ENCODE measurements around the gene MYLK.

Gene MYLK

GRCh38 chr3:123773681-123774431 lies 110.3 kb downstream of the MYLK start:
- H3K27me3 ChIP-seq = no peaks in the 10 kb centered on the region
- H3K4me3 ChIP-seq (ENCODE audit: low read depth in 1 of 2, low read length in 1 of 2) = no peak overlapping the region
- TF ChIP-seq CTCF (IDR thresholded peaks at IDR 0.05) = no peak
- no peaks in the 10 kb centered on the region for H3K36me3 ChIP-seq
- H3K27ac ChIP-seq = no peak overlapping the region
- H3K9me3 ChIP-seq = no peaks in the 10 kb centered on the region
- H3K4me1 ChIP-seq (ENCODE audit: control insufficient read depth in 1 of 2, insufficient read depth in 1 of 2, low read depth in 1 of 2, low read length in 1 of 2) = no peaks in the 10 kb centered on the region

- Histone ChIP-seq H3K9me3 (no peaks in the 10 kb centered on the region), H3K27ac (no peak overlapping the region), H3K36me3 (no peaks in the 10 kb centered on the region), H3K4me1 (ENCODE audit: control insufficient read depth in 1 of 2, insufficient read depth in 1 of 2, low read depth in 1 of 2, low read length in 1 of 2) (no peaks in the 10 kb centered on the region), H3K27me3 (no peaks in the 10 kb centered on the region), H3K4me3 (ENCODE audit: low read depth in 1 of 2, low read length in 1 of 2) (no peak overlapping the region)
- no peak for TF ChIP-seq CTCF (IDR thresholded peaks at IDR 0.05)
These were observed 114.8 kb downstream of the MYLK start for GRCh38 chr3:123769356-123769743.

GRCh38 chr3:123768480-123769355 lies 115.4 kb downstream of the MYLK start:
- Histone ChIP-seq H3K4me1 (ENCODE audit: control insufficient read depth in 1 of 2, insufficient read depth in 1 of 2, low read depth in 1 of 2, low read length in 1 of 2) (no peaks in the 10 kb centered on the region), H3K27ac (no peak overlapping the region), H3K9me3 (no peaks in the 10 kb centered on the region), H3K36me3 (no peaks in the 10 kb centered on the region), H3K4me3 (ENCODE audit: low read depth in 1 of 2, low read length in 1 of 2) (no peak overlapping the region), H3K27me3 (no peaks in the 10 kb centered on the region)
- no peak for TF ChIP-seq CTCF (IDR thresholded peaks at IDR 0.05)

GRCh38 chr3:123767564-123768292 lies 116.4 kb downstream of the MYLK start:
- no peak overlapping the region for H3K4me3 ChIP-seq (ENCODE audit: low read depth in 1 of 2, low read length in 1 of 2)
- no peak for TF ChIP-seq CTCF (IDR thresholded peaks at IDR 0.05)
- no peaks in the 10 kb centered on the region for H3K36me3 ChIP-seq

GRCh38 chr3:123767009-123767372 lies 117.1 kb downstream of the MYLK start:
- Histone ChIP-seq H3K36me3 (no peaks in the 10 kb centered on the region), H3K4me1 (ENCODE audit: control insufficient read depth in 1 of 2, insufficient read depth in 1 of 2, low read depth in 1 of 2, low read length in 1 of 2) (no peaks in the 10 kb centered on the region), H3K27me3 (no peaks in the 10 kb centered on the region), H3K4me3 (ENCODE audit: low read depth in 1 of 2, low read length in 1 of 2) (no peak overlapping the region), H3K27ac (no peak overlapping the region), H3K9me3 (no peaks in the 10 kb centered on the region)
- TF ChIP-seq CTCF (IDR thresholded peaks at IDR 0.05) = no peak

More at GRCh38 chr3:123767564-123768292, 116.4 kb downstream of the MYLK start:
- Histone ChIP-seq H3K27ac (no peak overlapping the region), H3K4me1 (ENCODE audit: control insufficient read depth in 1 of 2, insufficient read depth in 1 of 2, low read depth in 1 of 2, low read length in 1 of 2) (no peaks in the 10 kb centered on the region), H3K9me3 (no peaks in the 10 kb centered on the region), H3K27me3 (no peaks in the 10 kb centered on the region)
